K562 (cell line): Measurements from ENCODE around the gene IDUA. TPM values are rescaled to one million over a fixed set of nuclear protein-coding genes. Genes with fewer than 3 reads are reported as not detected.

Experiments
- BCOR ChIP-seq: fragments of 450-650 bp; IDR thresholded peaks from 2 replicates; pipeline ENCODE4 v1.6.1; 2016
- CTCFL ChIP-seq: IDR thresholded peaks from 2 replicates; pipeline ENCODE4 v1.6.1; 2011; ENCODE audit warnings: borderline replicate concordance, low read depth, mild to moderate bottlenecking, moderate library complexity, low read length; ENCODE audit not compliant: insufficient read depth, poor library complexity, severe bottlenecking
- CUX1 ChIP-seq: fragments of 200-800 bp; sonication (Bioruptor generic); IDR thresholded peaks from 2 replicates; pipeline ENCODE4 v1.6.1; 2016; ENCODE audit warnings: missing genetic modification characterization, missing compliant biosample characterization
- HEY1 ChIP-seq: fragments of 250-450 bp; sonication (Bioruptor Pico); IDR thresholded peaks from 2 replicates; pipeline ENCODE4 v1.5.0; 2020; ENCODE audit warnings: mild to moderate bottlenecking, moderate library complexity, borderline replicate concordance
- NR4A1 ChIP-seq, 2 experiments: fragments of 250-450 bp in 1 of 2; fragments of 450-650 bp in 1 of 2; sonication (Bioruptor Pico) in 1 of 2; IDR thresholded peaks; 2 replicates each; pipeline versions ENCODE4 v1.4.0 to v1.6.1; 2016 to 2020; ENCODE audit warnings: mild to moderate bottlenecking in 2 of 2, missing compliant biosample characterization in 1 of 2, missing genetic modification characterization in 1 of 2, moderate library complexity in 1 of 2
- THRB ChIP-seq: fragments of 450-650 bp; formaldehyde crosslinking; conservative IDR thresholded peaks from 2 replicates; pipeline ENCODE4 v1.4.0; 2022; ENCODE audit warnings: mild to moderate bottlenecking, missing genetic modification characterization
- ZNF274 ChIP-seq: IDR thresholded peaks from 2 replicates; pipeline ENCODE4 v1.6.1; 2011; ENCODE audit warnings: low read depth, mild to moderate bottlenecking, low read length, moderate library complexity, borderline replicate concordance
- ZNF589 ChIP-seq: fragments of 200-800 bp; sonication (Bioruptor generic); IDR thresholded peaks from 2 replicates; pipeline ENCODE4 v1.6.1; 2016; ENCODE audit warnings: low read depth, missing genetic modification characterization, missing compliant biosample characterization
- polyA plus RNA-seq, 8 experiments: library from polyadenylated mRNA; depleted of rRNA in 4 of 8; stranded (reverse) in 5 of 8; unstranded in 3 of 8; fragments of >200 nt; fragmentation: Nextera tagmentation in 2 of 8; fragmentation: Illumina TruSeq in 1 of 8; extraction: Ambion mirVana in 2 of 8; extraction: Trizol in 1 of 8; gene quantifications; 2 replicates each; pipeline versions ENCODE4 v1.2.1 to v1.2.3, GENCODE V29; 2011 to 2014; ENCODE audit warnings: inconsistent platforms in 1 of 8, missing spikeins in 1 of 8
- total RNA-seq, 7 experiments: library from RNA; depleted of rRNA in 6 of 7; stranded (reverse); fragments of >200 nt in 6 of 7; fragmentation: Illumina TruSeq in 2 of 7; extraction: Trizol in 2 of 7; gene quantifications; 2 replicates each; pipeline versions ENCODE4 v1.2.1 to v1.2.3, GENCODE V29; 2011 to 2021; ENCODE audit warnings: low replicate concordance in 1 of 7

Gene IDUA
- total and polyA plus RNA-seq, 9 of the 15 experiments (the other 6 are each of a cell fraction or from before 2014, with no cell fraction given), result 0.04 to 16.1 (median 1.2) TPM

- no peak for TF ChIP-seq THRB
- TF ChIP-seq ZNF589, result no peak
- TF ChIP-seq BCOR, result no peak; the same call in 1 of the 2 replicates
- TF ChIP-seq NR4A1 (CRISPR knock-in tag; IDR thresholded peaks at IDR 0.05), result no peak
- TF ChIP-seq NR4A1 (tag; IDR thresholded peaks at IDR 0.05), result no peak; the same call in 1 of the 2 replicates
- TF ChIP-seq ZNF274, result no peak
- TF ChIP-seq CTCFL, result no peak
- peak; percentile 73; the same call in 1 of the 2 replicates for TF ChIP-seq CUX1 (CRISPR knock-in tag)
- no peak for TF ChIP-seq HEY1
These were observed 6.5 kb downstream of the IDUA start, which contains the start of gene SLC26A1 (continued) for GRCh38 chr4:993111-994029.
